OCI-M1 (cell line): ENCODE measurements around the gene MSTN.
A peak's percentile ranks its signal among the peaks of the same experiment; 100 is the strongest.

Experiments
- DNase-seq: peaks from one replicate; lab custom pipeline; 2025; lab: John Stamatoyannopoulos, UW

The MSTN gene

DNA sequence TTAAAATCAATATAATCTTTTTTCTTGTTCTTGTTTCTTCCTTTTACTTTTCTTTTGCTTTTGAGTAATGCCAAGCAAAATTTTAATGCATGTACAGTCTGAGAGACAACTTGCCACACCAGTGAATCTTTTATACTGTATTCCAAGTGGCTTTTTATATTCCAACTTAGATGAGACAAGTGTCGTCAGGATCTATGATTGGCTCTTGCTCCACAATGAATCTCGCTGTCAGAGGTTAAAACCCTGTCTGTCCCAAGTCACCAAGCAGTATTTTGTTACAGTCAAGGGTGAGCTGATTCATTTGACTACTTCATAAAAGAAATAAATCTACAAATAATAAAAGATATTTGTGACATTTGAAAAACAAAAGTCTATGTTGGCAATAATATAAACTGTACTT, at the start of gene MSTN:
TSS of gene MSTN (minus strand) at position 129 of the 400 bp plus-strand sequence. CDS start 133 bp downstream, outside the sequence.
- DNase-seq: no peak

- DNase-seq: no peak
Observed at GRCh38 chr2:190111166-190111565, 48.6 kb upstream of the MSTN start.

DNA sequence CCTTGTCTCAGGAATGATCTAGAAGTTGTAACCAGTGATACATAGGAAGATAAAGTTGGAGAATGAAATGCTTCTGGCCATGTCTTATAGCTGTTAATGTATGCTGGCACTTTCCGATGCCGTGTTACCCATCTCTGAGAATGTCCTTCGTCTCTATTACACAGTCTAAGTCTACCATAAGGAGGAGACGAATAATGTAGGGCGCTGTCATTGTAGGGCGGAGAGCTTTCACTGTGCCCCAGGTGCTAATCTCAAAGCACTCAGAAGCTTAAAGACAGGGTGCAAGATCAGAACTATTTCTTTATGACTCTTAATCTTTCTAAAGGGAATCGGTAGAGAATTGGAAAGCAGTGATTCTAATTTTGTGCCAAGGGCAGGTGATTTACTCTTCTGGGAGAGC, 48.2 kb upstream of the MSTN start:
- DNase-seq: no peak

DNA sequence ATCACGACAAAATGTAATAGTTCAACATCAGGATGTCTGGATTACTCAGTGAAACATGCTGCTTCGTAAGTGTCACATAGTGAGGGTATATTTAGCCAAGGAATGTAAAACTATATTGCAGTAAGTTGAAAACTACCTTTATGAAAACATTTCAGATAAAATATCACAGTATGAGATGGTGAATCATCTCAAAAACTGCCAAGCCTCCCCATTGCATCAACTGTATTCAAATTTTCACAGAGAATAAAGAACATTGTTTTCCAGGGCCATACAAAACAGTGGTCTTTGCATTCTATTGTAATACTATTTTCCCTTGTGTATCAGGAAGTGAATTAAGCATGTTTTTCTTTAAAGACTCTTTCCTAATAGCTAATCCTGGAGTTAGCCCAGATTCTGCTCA, 47.6 kb upstream of the MSTN start:
- no peak for DNase-seq

GRCh38 chr2:190107409-190107808, 44.9 kb upstream of the MSTN start:
- DNase-seq: no peak

- DNase-seq: no peak
Observed at GRCh38 chr2:190106783-190107182, 44.3 kb upstream of the MSTN start.

GRCh38 chr2:190105554-190105953, 43.0 kb upstream of the MSTN start:
- DNase-seq: no peak

DNA sequence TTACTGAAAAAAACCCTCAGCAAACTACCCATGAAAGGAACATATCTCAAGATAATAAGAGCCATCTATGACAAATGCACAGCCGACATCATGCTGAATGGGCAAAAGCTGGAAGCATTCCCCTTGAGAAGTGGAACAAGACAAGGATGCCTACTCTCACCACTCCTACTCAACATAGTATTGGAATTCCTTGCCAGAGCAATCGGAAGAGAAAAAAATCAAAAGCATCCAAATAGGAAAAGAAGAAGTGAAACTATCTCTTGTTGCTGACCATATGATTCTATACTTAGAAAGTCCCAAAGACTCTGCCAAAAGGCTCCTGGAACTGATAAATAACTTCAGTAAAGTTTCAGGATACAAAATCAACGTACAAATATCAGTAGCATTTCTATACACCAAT, 40.6 kb upstream of the MSTN start:
- DNase-seq: no peak

- DNase-seq: no peak
Observed at GRCh38 chr2:190099890-190100697, 37.6 kb upstream of the MSTN start.

GRCh38 chr2:190098851-190099250, 36.3 kb upstream of the MSTN start:
- no peak for DNase-seq

GRCh38 chr2:190097115-190097514, 34.6 kb upstream of the MSTN start:
- DNase-seq: no peak

DNA sequence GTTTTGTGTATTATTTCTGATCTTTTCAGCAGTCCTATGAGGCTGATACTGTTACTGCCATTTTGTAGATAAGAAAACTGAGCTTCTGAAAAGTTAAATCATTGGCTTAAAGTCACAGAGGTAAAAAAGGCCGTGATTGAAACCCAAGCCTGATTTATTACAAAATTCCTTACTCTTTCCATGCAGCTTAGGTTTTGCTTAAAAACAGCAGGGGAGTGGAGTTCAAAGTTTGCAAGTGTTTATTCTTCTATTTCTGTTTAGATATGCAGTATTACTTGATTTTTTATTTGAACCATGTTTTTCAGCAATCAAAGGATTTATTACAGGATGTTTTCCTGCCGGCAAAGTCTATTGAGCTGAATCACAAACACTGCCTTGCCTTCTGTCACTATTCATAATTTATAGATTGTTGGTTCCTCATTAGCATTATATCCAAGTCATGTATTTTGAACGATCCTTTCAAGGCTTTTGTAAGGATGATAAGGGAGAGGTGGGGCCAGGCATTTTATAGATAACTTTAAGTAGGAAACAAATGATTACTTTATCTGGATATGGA, 31.9 kb upstream of the MSTN start:
- no peak for DNase-seq

DNA sequence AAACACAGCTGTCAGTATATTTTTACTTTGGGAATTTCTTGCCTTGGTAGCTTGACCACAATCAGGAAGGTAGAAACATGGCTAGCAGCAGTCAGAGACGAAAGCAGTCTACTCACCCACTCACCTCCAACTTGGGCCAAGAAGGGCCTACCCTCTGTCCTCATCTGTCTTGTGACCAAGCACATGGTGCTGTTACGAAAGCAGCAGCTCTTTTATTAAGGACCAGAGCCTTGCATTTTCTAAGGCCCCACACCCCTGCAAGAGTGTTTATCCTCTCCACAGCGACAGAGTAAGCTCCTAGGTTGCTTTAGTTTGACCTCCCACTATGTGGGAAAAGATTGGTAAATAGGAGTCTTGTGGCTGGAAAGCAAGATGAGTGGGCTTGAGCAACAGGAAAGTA, 31.3 kb upstream of the MSTN start:
- DNase-seq: no peak

DNA sequence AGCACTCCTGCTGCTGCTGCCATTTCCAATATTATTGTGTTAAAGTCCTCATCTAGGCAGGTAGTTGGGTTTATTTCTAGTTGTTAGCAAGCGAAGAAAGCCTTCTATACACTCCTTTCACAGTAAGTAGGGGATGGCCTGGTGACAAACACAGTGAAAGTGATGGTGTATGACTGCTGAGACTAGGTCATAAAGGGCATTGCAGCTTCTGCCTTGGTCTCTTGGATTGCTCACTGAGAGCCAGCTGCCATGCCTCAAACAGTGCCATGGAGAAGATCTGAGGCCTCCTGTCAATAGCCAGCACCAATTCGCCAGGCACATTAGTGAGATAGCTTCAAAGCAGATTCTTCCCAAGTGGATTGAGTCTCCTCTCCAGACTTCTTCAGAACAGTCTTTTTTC, 27.6 kb upstream of the MSTN start:
- no peak for DNase-seq

- DNase-seq: peak; percentile 88
Observed at GRCh38 chr2:190088917-190089316, 26.4 kb upstream of the MSTN start.

DNA sequence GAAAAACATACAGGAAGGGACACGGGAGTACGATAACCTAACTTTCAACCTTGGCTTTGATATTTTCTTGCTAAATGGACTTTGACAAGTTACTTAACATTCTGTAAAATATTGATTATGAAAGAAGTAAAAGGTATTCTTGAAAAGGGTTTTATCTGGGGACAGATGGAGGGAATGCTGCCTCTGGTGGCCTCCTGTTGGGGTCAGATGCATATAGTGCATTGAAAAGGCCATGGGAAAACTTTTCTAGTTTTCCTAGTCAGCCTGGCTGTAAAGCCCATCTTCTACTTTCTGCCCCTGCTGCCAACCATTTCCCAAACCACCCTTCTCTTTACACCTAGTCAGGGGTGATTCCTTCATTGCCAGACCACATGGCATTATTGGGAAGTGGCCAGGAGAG, 22.2 kb upstream of the MSTN start:
- no peak for DNase-seq

GRCh38 chr2:190082118-190082517, 19.6 kb upstream of the MSTN start:
- DNase-seq: no peak

DNA sequence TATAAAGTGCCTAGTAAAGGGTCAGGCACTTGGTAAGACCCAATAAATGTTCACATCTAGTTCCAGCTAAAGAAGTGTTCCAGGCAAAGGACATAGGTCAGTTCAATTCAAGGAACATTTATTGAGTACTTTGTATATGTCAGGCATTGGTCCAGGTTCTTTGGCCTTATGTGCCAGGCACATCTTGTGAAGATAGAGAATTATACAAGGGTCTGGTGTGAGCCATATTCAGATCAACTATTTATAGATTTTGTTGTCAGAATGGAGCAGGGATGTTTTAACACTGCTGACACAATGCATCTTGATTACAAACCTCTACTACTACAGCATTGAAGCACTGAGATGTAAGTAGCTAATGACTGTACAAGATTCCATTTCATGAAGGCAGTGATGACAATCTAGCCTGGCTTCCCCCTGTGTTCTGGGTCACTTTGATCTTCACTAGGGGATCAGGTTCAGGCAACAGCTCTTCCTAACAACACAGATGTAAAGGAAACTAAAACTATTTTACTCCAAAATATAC, 18.1 kb upstream of the MSTN start:
- DNase-seq: no peak

GRCh38 chr2:190079160-190079559, 16.6 kb upstream of the MSTN start:
- DNase-seq: no peak

DNA sequence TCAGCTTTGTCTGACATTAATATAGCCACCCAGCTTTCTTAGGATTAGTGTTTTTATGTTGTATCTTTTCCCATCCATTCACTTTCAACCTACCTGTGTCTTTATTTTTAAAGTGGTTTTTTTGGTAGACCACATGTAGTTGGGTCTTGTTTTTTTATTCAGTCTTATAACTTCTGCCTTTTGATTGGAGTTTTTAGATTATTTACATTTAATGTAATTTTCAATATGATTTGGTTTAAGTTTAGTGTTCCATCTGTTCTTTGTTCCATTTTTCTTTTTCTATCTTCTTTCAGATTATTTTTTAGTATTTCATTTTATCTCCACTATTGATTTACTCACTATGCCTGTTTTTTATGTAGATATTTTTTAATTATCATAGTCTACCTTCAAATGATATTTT, 13.1 kb upstream of the MSTN start:
- no peak for DNase-seq

GRCh38 chr2:190069936-190070696, 7.6 kb upstream of the MSTN start:
- DNase-seq: peak; percentile 87

GRCh38 chr2:190068764-190069163, 6.2 kb upstream of the MSTN start:
- peak; percentile 8 for DNase-seq

DNA sequence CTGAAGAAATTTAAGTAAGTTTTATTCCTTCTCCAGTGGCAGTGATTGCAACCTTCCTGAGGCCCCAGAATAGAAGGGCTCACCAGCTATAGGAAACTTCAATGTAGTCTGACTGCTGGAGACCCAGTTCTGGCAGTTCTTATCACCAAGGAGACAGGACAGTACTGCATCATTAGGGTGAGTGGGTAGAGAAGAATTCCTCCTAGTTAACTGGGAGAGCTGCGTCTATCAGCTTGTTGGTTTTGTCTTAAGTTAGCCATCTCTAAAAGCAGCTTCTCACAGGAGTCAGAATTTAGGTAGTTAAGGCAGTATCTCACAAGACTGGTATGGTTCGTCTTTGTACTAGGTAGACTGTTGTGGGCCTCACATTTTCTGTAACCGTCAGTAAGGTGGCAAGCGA, 3.3 kb upstream of the MSTN start:
- no peak for DNase-seq
